K562 (cell line): Measurements from ENCODE around the gene IL20. TPM values are rescaled to one million over a fixed set of nuclear protein-coding genes. Genes with fewer than 3 reads are reported as not detected.

Source experiments
- CCNT2 ChIP-seq: IDR thresholded peaks from 2 replicates; pipeline ENCODE4 v1.6.1; 2011; ENCODE audit warnings: borderline replicate concordance, low read depth, mild to moderate bottlenecking, moderate library complexity, mixed read lengths, low read length; ENCODE audit not compliant: insufficient read length; ENCODE audit errors: extremely low read depth
- EP400 ChIP-seq: fragments of 450-650 bp; IDR thresholded peaks from 2 replicates; pipeline ENCODE4 v1.6.1; 2017; ENCODE audit warnings: antibody characterized with exemption, mild to moderate bottlenecking, moderate library complexity
- MTA1 ChIP-seq: fragments of 450-650 bp; IDR thresholded peaks from 2 replicates; pipeline ENCODE4 v1.6.1; 2017; ENCODE audit warnings: borderline replicate concordance
- NR0B1 ChIP-seq: fragments of 450-650 bp; IDR thresholded peaks from one replicate; pipeline ENCODE4 v1.6.1; 2018; ENCODE audit warnings: mild to moderate bottlenecking, moderate library complexity; ENCODE audit not compliant: partially characterized antibody
- PHTF2 ChIP-seq: fragments of 250-450 bp; sonication (Bioruptor Pico); IDR thresholded peaks from 2 replicates; pipeline ENCODE4 v1.5.0; 2021; ENCODE audit warnings: mild to moderate bottlenecking
- UBTF ChIP-seq, 2 experiments: IDR thresholded peaks; 2 replicates each; pipeline ENCODE4 v1.6.1; 2012; ENCODE audit warnings: improper control_type of control experiment in 2 of 2, low read depth in 2 of 2, low read length in 2 of 2, borderline replicate concordance in 1 of 2
- ZBTB11 ChIP-seq, 3 experiments: fragments of 200-800 bp in 1 of 3; fragments of 250-450 bp in 1 of 3; fragments of 450-650 bp in 1 of 3; sonication (Bioruptor Pico) in 1 of 3; sonication (Bioruptor generic) in 1 of 3; formaldehyde crosslinking in 1 of 3; IDR thresholded peaks; 2 replicates each; pipeline versions ENCODE4 v1.6.1 to v1.8.0; 2016 to 2022; ENCODE audit warnings: mild to moderate bottlenecking in 2 of 3, missing genetic modification characterization in 2 of 3, missing compliant biosample characterization in 1 of 3, moderate library complexity in 1 of 3
- ZKSCAN8 ChIP-seq: fragments of 200-800 bp; sonication (Bioruptor generic); IDR thresholded peaks from 2 replicates; pipeline ENCODE4 v1.6.1; 2016; ENCODE audit warnings: missing genetic modification characterization, missing compliant biosample characterization
- ZNF76 ChIP-seq: fragments of 250-450 bp; sonication (Bioruptor Pico); IDR thresholded peaks from 2 replicates; pipeline ENCODE4 v1.4.0; 2020; ENCODE audit warnings: mild to moderate bottlenecking, moderate library complexity, borderline replicate concordance
- polyA plus RNA-seq, 8 experiments: library from polyadenylated mRNA; depleted of rRNA in 4 of 8; stranded (reverse) in 5 of 8; unstranded in 3 of 8; fragments of >200 nt; fragmentation: Nextera tagmentation in 2 of 8; fragmentation: Illumina TruSeq in 1 of 8; extraction: Ambion mirVana in 2 of 8; extraction: Trizol in 1 of 8; gene quantifications; 2 replicates each; pipeline versions ENCODE4 v1.2.1 to v1.2.3, GENCODE V29; 2011 to 2014; ENCODE audit warnings: inconsistent platforms in 1 of 8, missing spikeins in 1 of 8
- total RNA-seq, 7 experiments: library from RNA; depleted of rRNA in 6 of 7; stranded (reverse); fragments of >200 nt in 6 of 7; fragmentation: Illumina TruSeq in 2 of 7; extraction: Trizol in 2 of 7; gene quantifications; 2 replicates each; pipeline versions ENCODE4 v1.2.1 to v1.2.3, GENCODE V29; 2011 to 2021; ENCODE audit warnings: low replicate concordance in 1 of 7

IL20 gene
- total and polyA plus RNA-seq, 9 of the 15 experiments (the other 6 are each of a cell fraction or from before 2014, with no cell fraction given) = not detected

GRCh38 chr1:206907304-206907991 lies 42.0 kb downstream of the IL20 start (continued):
- TF ChIP-seq ZBTB11 (CRISPR knock-in tag; IDR thresholded peaks at IDR 0.05) = no peak
- TF ChIP-seq MTA1 = no peak
- no peak for TF ChIP-seq NR0B1
- TF ChIP-seq CCNT2 = no peak
- no peak for TF ChIP-seq PHTF2
- TF ChIP-seq ZKSCAN8 (CRISPR knock-in tag) = no peak
- TF ChIP-seq UBTF (IDR thresholded peaks at IDR 0.05; ENCODE audit: borderline replicate concordance in 1 of 2, low read depth in 2 of 2, low read length in 2 of 2) = 0 out of 4 replicates have a peak, but pooled peaks of 1 of the 2 experiments have one; percentile 55
- TF ChIP-seq EP400 = no peak; the same call in 1 of the 2 replicates
- TF ChIP-seq ZNF76 = peak; percentile 71; the same call in 1 of the 2 replicates
